Activated T-cell treated with anti-CD3 and anti-CD28 coated beads, Interleukin-2, amount 50 U/mL, for 48 hours (primary cell): ENCODE data around the gene EGR4.

Experiments
- DNase-seq, 2 experiments: peaks; one replicate each; pipeline ENCODE4 v3.0.0-alpha.2; 2020

The EGR4 gene

DNA sequence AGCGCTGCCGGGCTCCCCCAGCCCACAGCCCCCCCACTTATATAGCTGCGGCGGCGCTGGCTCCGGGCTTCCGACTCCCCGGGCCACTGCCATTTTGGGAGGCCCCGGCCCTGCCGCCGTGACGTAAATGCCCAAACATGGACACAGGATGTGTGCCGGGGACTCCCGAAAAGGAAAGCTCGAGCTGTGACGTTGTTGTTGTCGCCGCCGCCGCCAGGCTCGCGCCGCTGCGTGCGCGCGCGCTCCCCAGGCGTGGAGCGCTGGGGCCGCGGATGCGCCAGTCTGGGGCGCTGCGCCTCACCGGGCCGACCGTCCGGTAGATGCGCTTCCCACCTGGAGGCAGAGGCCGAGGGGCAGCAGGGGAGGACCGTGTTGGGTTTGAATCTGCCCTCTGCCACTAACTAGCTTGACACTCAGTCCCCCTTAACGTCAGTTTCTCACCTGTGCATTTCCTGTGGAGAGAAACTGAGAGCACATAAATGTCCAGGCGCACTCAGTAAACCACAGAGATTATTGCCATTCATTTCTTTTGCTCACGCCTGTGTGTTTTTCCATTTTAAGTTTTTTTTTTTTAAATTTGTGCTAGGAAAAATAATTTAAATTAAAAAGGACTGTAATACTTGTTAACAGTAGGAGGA lies at the start of gene EGR4:
EGR4 (minus strand) TSS at position 15 of the 638 bp plus-strand sequence. CDS start 231 bp downstream, outside the sequence.
- peak; percentile 91 for DNase-seq

DNA sequence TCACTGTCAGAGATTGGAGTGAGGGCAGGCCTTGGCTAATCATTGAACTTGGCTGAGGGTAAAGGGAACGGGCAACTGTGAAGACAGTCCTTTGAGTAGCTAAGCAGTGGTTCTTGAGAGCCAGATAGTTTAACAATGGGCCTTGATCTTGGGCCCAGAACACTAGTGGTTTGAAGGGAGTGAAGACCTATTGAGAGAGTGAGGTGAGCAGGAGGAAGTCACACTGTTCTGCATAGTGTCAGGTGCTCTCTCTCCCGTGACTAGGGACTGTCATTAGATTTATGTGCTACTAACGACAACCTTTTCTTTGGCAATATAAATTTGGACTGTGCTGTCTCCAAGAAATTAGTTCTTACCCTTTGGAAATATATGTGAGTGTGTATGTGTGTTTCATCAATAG lies 47.7 kb upstream of the EGR4 start:
- DNase-seq: no peak

DNA sequence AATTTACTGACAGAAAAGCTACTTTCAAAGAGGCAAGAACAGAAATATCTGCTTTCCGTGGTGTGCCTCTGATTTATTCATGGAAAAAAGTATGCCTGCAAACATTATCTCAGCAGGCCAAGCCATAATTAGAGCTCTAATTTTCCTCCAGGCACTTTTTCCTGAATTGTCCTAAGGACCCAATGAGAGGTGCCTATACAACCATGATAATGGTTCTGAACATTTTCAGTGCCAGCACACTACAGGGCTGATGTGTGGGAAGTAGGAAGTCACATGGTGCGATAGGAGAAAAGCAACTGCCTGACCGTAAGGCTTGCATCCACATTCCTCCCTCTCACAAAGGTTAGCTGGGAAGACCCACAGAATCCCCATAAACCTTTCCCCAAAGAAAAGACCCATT lies 45.9 kb upstream of the EGR4 start:
- no peak for DNase-seq

DNA sequence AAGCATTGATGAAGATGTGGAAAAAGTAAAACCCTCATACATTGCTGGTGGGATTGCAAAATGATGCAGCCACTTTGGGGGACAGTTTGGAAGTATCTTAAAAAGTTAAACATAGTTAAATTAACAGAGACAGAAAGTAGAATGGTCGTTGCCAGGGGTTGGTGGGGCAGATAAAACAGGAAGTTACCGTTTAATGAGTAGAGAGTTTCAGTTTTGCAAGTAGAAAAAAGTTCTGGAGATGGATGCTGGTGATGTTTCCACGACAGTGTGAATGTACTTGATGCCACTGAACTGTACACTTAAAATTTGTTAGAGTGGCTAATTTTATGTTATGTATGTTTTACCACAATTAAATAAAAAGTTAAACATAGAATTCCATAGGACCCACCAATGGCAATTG lies 44.5 kb upstream of the EGR4 start:
- no peak for DNase-seq

DNA sequence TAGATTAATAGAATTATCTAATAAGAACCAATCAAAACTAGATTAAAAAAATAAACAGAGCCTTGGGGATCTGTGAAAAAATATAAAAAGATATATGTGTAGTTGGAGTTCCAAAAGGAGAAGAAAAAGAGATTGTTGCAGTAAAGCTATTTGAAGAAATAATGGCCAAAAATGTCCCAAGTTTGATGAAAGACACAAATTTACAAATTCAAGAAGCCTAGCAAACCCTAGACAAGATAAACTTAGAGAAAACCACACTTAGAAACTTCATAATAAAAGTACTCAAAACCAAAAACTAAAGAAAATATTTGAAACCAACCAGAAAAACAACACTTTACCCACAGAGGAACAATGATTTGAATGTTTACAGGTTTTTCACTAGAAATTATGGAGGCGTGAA lies 41.3 kb upstream of the EGR4 start:
- no peak for DNase-seq

DNA sequence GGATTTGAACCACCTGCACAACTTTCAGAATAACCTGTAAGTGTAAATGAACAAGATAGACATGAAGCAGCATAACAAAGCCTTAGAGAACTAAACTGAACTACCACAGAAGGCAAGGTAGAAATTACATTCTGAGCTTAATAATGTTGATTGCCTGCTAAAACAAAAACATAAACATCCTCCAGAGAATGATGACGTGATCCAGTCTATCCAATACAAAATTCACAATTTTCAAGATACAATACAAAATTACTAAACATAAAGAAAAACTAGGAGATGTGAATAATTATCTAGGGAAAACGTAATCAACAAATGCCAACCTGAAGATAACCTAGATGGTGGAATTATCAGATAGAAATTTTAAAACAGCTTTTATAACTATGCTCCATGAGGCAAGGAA lies 40.7 kb upstream of the EGR4 start:
- DNase-seq: no peak

DNA sequence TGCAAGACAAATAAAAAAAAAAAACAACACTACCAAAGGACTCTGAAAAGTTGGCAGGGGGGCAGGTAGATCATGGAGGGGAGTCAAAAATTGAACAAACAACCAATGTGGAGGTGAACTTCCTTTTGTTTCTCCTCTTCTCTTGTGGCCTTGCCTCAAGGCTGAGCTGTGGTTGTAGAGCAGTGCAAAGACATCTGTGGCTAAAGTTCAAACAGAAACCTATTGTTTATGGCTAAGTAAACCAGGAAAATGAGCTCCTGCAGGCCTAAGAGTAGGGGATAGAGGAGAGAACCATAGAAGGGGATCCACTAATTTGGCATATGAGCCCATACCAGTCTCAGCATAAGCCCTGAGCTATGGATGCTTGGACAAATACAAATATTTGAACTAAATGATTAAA lies 40.2 kb upstream of the EGR4 start:
- DNase-seq: no peak

DNA sequence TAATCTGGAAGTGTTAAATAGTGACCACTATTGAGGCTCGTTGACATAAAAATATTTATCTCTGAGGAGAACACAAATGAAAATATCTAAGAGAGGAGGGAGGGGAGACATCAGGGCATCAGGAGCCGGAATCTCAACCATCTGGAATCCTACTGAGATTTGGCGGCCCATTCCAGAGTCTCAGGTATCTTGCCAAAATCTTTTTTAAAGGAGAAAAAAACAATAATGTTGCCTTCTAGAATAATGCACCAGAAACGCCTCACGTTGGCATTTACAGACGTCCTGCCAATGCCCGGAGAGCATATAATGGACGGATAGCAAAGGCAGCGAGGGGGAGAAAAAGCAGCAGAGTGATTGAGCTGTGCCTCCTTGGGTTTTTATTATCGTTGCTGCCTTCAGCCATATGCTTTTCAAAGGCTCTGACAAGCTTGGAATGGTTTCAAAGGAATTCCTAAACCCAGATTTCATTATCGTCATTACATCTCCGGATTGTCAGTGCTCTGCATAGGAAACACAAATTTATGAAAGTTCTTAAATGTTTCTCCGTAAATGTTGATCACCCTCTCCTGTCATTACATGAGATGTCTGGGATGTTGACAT lies 30.9 kb upstream of the EGR4 start:
- no peak for DNase-seq

DNA sequence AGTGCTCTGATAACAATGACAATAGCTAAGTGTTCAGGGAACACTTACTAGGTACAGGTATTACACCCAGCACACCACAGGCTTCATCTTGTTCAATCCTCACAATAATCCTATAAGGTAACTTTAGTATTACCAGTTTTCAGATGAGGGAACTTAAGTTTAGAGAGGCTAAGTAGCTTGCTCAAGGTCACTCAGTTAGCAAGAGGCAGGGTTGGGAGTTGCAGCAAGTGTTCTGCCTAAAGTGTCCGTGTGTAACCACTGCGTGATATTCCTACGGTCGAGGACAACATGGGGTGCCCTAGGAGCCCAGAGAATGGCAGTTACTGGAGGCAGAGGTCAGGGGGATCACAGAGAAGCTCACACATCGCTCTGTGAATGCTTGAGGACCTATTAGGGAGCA lies 30.2 kb upstream of the EGR4 start:
- DNase-seq: no peak

DNA sequence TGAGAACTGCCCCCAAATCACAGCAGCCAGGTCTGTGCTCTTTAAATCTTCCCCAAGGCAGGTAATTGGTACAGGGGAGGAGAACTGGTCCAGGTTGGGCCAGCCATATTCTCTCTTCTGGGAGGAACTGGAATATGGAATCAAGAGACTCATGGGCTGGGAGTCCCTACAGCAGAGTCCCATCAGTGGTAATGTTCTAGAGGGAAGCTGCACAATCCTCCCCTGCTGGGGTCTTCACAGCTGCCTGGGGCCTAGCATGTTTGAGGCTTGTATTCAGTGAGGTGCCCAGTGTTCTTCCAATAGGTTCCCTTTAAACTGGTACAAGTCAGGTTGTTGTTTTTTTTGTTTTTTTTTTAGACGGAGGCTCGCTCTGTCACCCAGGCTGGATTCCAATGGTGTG lies 21.1 kb upstream of the EGR4 start:
- no peak for DNase-seq

DNA sequence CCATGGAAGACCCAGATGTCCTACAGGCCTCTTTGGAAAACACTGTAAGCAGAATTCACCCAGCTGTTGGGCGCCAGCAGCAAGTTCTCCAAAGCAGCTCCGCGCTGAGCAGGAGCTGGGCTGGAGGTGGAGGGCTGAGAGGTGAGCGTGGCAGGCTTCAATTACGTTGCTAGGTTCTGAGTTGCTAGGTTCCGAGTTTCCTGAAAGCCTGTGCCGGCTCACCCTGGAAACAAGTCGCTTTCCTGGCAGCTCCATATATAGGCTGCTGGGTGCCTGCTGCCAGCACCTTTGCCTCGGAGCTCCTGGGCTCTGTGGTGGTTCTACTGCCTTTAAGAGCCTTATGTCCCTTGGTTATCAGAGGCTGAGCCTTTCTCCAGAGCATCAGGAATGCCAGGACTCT lies 14.4 kb upstream of the EGR4 start:
- DNase-seq: no peak

DNA sequence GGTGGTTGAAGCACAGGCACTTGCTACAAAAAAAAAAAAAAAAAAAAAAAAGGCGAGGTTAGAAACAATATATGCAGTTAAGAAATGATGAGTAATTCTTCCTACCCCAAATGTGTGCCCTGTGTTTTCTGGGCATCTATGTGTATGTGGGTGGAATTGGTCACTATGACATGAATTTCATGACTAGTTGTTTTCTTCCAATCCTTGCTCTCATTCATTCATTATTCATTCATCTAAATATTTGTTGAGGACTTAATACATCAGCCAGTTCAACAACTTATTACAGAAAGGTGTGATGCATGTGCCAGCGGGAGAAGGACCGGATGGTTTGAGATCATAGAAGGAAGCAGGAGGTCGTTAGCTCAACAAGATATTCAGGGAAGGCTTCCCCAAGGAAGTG lies 8.3 kb upstream of the EGR4 start:
- no peak for DNase-seq

DNA sequence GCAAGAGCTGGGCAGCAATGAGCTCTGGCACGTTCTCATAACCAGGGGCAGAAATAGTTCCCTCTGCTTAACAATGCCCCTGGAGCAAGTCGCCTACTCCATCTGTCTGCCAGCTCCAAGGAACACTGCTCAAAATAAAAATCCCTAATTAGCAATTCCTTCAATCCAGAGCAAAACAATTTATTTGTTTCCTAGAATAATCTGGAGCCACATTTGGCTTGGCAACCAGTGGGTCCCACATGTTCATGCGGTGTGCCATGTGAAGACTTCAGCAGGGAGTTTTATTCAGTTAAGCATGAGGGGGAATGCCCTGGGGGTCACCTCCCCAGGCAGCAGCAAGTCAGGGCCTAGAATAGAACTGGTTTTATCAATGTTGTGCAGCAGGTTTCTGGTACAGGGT lies 7.6 kb upstream of the EGR4 start:
- DNase-seq: no peak

DNA sequence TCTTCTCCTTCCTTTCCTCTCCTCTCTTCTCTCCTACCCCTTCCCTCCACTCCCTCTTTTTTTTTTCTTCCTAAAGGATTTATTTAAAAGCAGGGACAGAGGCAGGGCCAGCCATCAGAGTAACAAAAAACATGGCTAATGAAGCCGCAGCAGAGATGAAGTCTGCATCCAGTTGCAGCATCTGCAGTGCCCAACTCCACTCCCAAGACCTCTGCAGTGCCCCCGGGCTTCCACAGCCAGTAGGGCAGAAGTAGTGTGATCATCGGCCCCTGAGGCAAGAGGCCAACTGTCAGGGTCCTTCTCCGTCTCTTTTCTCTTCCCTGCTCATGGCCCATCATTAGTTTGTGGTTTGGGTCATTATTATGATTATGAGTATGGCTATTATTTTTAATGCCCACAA lies 4.2 kb upstream of the EGR4 start:
- DNase-seq: no peak

DNA sequence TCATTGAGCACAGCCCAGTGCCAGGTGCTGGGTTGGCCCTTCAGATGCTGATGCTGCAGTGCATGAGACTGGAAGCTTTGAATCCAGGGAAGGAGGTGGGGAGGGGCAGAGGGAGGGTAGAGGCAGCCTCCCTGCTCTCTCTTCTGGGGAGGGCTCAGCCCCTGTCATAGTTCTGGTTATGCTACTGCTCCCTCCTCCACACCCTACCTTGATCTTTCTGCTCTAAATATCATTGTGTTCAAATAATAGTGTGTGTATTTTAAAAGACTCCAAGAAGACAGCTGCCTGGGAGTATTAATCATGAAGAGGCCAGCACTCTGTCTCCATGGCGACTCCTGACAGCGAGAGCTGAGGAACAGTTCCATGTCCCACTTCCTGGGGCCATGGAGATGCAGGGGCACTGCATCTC lies 3.8 kb upstream of the EGR4 start:
- DNase-seq: no peak

DNA sequence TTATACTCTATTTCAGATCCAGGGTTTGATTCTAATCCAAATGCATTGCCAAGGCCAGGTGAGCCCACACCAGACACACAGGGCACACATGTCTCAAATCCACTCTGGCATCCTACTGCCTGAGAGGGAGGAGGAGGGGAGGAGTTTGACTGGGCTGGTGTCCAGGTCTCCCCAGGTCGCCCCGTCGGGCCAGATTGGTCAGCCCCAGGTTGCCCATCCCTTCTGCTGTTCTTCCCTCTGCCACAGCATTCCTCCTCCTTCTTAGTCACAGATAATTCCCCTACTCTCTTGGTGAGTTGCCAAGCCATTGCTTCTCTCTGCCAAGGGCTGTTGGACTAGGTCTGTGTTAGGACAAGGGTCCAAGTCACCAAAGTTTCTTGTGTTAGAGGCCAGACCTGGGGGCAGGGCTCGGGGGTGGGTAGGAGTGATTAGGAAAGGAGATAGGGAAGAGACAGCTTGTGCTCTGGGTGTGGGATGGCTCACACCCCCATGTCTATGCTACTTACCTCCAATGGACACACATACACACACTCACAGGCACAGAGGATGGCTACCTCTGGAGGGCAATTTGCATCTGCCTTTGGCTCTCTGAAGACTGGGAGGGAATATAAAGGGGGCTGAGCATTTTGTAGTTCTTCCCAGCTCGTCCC lies 2.5 kb upstream of the EGR4 start:
- no peak for DNase-seq

DNA sequence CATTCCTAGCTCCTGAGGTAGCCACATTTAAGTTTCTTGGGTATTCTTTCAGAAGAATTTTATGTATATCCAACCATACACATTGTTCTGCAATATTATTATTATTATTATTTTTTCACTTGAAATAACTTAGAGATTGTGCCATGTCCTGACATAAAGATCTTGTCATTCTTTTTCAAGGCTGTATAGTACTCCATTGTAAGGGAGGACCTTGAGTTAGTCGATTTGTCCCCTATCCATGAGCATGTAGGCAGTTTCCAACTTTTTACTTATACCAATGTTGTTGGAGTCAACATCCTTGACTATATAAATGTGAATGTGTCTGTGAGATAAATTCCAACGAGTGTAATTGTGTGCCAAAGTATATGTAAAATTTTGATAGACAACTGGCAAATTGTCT lies 891 bp upstream of the EGR4 start:
- DNase-seq: no peak

DNA sequence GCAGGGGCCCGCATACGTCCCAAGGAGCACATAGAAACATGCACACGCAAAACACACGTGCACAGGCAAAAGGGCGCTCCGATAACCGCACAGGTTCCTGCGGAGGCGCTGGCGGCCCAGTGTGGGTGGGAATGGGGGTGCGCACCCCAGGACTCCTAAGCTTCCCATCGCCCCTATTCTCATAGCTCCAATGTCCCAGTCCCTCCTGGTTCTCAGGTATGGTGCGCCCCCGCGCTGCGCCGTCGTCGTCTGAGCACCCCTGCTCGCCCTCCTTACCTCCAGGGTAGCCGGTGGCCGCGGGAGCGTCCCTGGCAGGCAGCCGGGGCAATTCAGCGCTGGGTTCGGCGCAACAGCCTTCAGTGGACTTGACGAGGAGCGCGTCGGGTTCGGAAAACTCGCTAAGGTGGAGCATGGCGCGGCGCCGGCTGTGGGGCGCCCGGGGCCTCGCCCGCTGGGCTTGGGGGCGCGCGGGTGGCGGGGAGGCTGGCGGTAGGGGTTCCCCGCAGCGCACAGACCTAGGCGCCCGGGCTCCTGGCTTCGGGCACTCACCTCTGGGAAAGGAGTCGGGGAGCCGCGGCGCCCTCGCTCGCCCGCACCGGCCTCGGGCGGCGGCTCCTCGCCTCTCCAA lies 328 bp downstream of the EGR4 start:
- DNase-seq: peak in 1 of 2 experiments; percentile 36

DNA sequence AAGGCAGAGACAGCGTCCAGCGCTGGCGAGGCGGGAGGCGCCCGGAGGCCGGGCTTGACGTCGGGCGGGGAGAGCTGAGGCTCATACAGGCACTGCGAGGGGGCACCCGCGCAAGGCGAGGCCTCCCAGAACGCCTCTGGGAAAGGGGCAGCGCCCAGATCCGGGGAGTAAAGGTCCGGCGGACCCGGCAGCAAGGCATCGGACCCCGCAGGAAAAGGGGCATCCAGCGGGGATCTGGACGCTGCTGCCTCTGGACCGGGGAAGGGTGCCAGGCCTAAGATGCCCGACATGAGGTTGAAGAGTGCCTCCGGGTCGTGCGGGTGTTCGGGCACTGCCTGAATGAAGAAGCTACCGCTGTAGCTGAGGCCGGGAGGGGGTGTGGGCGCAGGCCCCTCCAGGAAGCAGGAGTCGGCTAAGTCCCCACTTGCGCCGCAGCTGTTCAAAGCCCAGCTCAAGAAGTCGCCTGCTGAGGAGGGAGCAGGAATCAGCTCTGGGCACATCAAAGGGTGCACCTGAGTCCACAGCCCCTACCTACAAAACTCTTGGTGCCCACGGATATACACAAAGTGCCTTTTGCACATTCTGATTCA lies 937 bp downstream of the EGR4 start:
- DNase-seq: peak in 1 of 2 experiments; percentile 35

DNA sequence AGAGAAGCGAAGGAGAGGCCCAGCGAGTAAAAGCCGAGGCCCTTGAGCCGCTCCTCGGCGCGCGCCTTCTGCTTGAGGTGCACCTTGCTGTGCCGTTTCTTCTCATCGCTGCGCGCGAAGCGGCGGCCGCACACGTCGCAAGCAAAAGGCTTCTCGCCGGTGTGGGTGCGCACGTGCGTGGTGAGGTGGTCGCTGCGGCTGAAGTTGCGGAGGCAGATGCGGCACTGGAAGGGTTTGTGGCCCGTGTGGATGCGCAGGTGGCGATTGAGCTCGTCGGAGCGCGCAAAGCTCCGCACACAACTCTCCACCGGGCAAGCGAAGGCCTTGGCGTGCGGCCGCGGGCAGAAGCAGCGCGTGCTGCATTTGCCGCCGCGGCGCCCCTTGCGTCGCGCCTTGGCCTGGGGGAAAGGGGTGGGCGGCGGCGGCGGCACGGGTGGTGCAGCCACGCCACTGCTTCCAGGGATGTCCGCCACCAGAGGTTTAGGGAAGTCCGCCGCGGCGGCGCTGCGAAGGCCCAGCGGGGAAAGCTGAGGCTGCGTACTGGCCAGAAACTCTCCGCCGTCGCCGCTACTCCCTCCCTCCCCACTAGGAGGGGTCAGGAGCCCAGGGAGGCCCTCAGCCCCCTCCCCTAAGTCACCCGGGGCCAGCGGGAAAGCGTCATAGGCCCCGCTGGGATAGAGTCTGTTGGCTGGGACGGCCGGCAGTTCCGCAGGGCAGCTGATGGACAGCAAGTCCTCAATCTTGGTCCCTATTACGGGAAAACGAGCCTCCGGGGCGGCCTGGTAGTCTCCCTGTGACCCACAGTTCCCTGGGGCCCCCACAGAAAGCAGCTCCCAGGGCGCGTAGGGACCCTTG lies 1.7 kb downstream of the EGR4 start:
- peak; percentile 25 to 39 for DNase-seq

DNA sequence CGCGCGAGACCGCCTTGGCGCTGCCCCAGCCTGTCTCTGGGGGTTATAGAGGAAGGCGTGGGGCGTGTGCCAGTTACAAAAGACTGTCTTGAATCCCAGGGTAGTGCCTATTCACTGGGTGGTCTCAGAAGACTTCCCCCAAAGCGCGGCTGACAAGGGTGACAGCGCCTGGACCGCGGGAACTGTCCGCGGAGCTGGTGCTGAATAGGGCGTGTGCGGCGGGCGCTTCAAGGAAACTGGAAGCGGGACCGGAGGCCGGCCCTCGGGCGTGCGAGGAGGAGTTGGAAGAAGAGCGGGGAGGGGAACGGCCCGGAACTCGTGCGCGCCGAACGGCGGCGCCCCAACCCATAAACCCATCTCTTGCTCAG lies 2.3 kb downstream of the EGR4 start:
- DNase-seq: peak; percentile 74 to 75

DNA sequence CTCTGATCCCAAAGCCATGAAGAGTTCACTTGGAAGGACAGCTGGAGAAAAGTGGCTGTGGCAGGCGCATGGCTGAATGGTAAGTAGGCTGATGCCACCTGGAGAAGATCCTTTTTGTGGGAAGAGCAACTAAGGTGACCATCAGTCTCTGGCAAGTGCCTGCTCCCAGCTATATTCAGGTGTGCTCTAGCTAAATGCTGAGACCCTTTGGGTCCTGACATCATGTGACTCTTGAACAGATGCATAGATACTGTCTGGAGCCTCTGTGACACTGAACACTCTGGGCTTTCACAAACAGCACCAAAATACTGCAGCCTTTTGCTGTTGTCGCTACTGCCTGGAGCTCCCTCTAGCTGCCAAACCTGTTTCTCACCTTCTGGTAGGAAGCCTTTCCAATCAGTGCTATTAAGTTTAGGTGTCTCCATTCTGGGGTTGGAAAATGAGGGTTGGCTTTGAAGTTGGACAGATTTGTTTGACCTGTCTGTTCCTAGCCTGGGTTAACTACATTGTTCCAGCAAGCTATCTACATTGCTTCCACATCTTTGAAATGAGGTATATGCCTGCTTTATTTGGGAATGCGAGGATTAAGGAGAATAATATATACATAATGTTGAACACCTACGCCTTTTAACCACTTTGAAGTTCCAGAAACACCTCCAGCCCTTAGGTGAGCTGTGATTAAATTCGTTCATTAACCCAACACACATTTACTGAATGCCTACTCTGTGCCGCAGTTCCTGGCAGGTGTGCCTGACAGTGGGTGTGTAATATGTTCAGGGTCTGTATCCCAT lies 3.1 kb downstream of the EGR4 start:
- DNase-seq: peak; percentile 45 to 57
